DOHH2 (cell line): ENCODE results near the gene COQ10B.

Experiments
- H3F3A ChIP-seq: fragments of 200-600 bp; sonication (generic), shearing (Covaris generic); 2 replicates; pipeline ENCODE4 v1.6.0; 2016; ENCODE audit warnings: antibody characterized with exemption, mild to moderate bottlenecking; ENCODE audit not compliant: control insufficient read depth, insufficient read depth
- H3K27ac ChIP-seq: fragments of 200-600 bp; sonication (generic); 2 replicates; pipeline ENCODE4 v1.5.1; 2014; ENCODE audit warnings: low read depth, mild to moderate bottlenecking, low read length, moderate library complexity
- H3K27me3 ChIP-seq: fragments of 200-600 bp; sonication (generic); 2 replicates; pipeline ENCODE4 v1.6.1; 2014; ENCODE audit warnings: mild to moderate bottlenecking, low read length, mixed read lengths; ENCODE audit not compliant: control insufficient read depth
- H3K36me3 ChIP-seq: fragments of 200-600 bp; sonication (generic); 2 replicates; pipeline ENCODE4 v1.6.1; 2014; ENCODE audit warnings: mild to moderate bottlenecking, low read length, moderate library complexity, mixed read lengths; ENCODE audit not compliant: control insufficient read depth
- H3K4me1 ChIP-seq: fragments of 200-600 bp; sonication (generic); 2 replicates; pipeline ENCODE4 v1.6.1; 2014; ENCODE audit warnings: mild to moderate bottlenecking, low read length, mixed read lengths; ENCODE audit not compliant: control insufficient read depth
- H3K4me2 ChIP-seq: fragments of 200-600 bp; sonication (generic); 2 replicates; pipeline ENCODE4 v1.6.0; 2014; ENCODE audit warnings: mild to moderate bottlenecking, low read length, moderate library complexity
- H3K4me3 ChIP-seq: fragments of 200-600 bp; sonication (generic); 2 replicates; pipeline ENCODE4 v1.5.1; 2014; ENCODE audit warnings: mild to moderate bottlenecking, low read length, mixed read lengths
- H3K79me2 ChIP-seq: fragments of 200-600 bp; sonication (generic); 2 replicates; pipeline ENCODE4 v1.6.1; 2014; ENCODE audit warnings: mild to moderate bottlenecking, low read length, mixed read lengths; ENCODE audit not compliant: control insufficient read depth
- H3K9me2 ChIP-seq: fragments of 200-600 bp; sonication (generic); replicated peaks from 2 replicates; pipeline ENCODE4 v1.6.1; 2014; ENCODE audit warnings: mild to moderate bottlenecking, low read length, mixed read lengths; ENCODE audit not compliant: control insufficient read depth
- H3K9me3 ChIP-seq: fragments of 200-600 bp; sonication (generic); 2 replicates; pipeline ENCODE4 v1.6.1; 2014; ENCODE audit warnings: antibody characterized with exemption, low read length, mixed read lengths; ENCODE audit not compliant: control insufficient read depth, insufficient read depth
- H4K20me1 ChIP-seq: fragments of 200-600 bp; sonication (generic); 2 replicates; pipeline ENCODE4 v1.6.0; 2014; ENCODE audit warnings: low read depth, mild to moderate bottlenecking, antibody characterized with exemption, low read length, moderate library complexity; ENCODE audit not compliant: control insufficient read depth, insufficient read depth
- CTCF ChIP-seq: fragments of 200-600 bp; sonication (generic); IDR thresholded peaks from one replicate; pipeline ENCODE4 v1.5.1; 2014; ENCODE audit warnings: antibody characterized with exemption, mild to moderate bottlenecking, low read depth, low read length; ENCODE audit not compliant: poor library complexity, severe bottlenecking
- EZH2phosphoT487 ChIP-seq: fragments of 200-600 bp; sonication (generic); IDR thresholded peaks from 2 replicates; pipeline ENCODE4 v1.6.1; 2017; ENCODE audit warnings: borderline replicate concordance, mild to moderate bottlenecking, antibody characterized with exemption, low read length, moderate library complexity, mixed read lengths

COQ10B gene

GRCh38 chr2:197452754-197453122, 614 bp upstream of the COQ10B start:
- Histone ChIP-seq H3K79me2 (peaks cover 45% of the 10 kb centered on the region), H4K20me1 (0 out of 2 replicates have a peak, but pooled peaks cover 4% of the 10 kb centered on the region), H3K9me2 (no peaks in the 10 kb centered on the region), H3K4me2 (peak overlapping the region; percentile 89), H3F3A (no peaks in the 10 kb centered on the region), H3K9me3 (no peaks in the 10 kb centered on the region), H3K27me3 (no peaks in the 10 kb centered on the region), H3K36me3 (peaks cover 6% of the 10 kb centered on the region), H3K27ac (peak overlapping the region; percentile 42), H3K4me3 (peak overlapping the region; percentile 88), H3K4me1 (peaks cover 17% of the 10 kb centered on the region)
- TF ChIP-seq EZH2phosphoT487 = no peak

- H4K20me1 ChIP-seq = 0 out of 2 replicates have a peak, but pooled peaks cover 4% of the 10 kb centered on the region
- 0 out of 2 replicates have a peak, but pooled peaks cover 3% of the 10 kb centered on the region for H3F3A ChIP-seq
- TF ChIP-seq CTCF (no peak), EZH2phosphoT487 (no peak)
- H3K36me3 ChIP-seq = peaks cover 6% of the 10 kb centered on the region
- no peaks in the 10 kb centered on the region for H3K9me2 ChIP-seq
- H3K9me3 ChIP-seq = no peaks in the 10 kb centered on the region
- H3K27me3 ChIP-seq = no peaks in the 10 kb centered on the region
- H3K4me3 ChIP-seq = peak overlapping the region; percentile 88
- H3K27ac ChIP-seq = peak overlapping the region; percentile 52
- peaks cover 17% of the 10 kb centered on the region for H3K4me1 ChIP-seq
- H3K79me2 ChIP-seq = peaks cover 57% of the 10 kb centered on the region
- peak overlapping the region; percentile 73 for H3K4me2 ChIP-seq
Observed at GRCh38 chr2:197453914-197454398, 604 bp downstream of the COQ10B start.

GRCh38 chr2:197454923-197455322, 1.6 kb downstream of the COQ10B start:
- no peaks in the 10 kb centered on the region for H3K9me2 ChIP-seq
- peak overlapping the region; percentile 73 for H3K4me2 ChIP-seq
- H3F3A ChIP-seq = 0 out of 2 replicates have a peak, but pooled peaks cover 3% of the 10 kb centered on the region
- peaks cover 10% of the 10 kb centered on the region for H3K36me3 ChIP-seq
- TF ChIP-seq EZH2phosphoT487 (no peak), CTCF (no peak)
- H3K79me2 ChIP-seq = peaks cover 67% of the 10 kb centered on the region
- no peaks in the 10 kb centered on the region for H3K27me3 ChIP-seq
- H4K20me1 ChIP-seq = 0 out of 2 replicates have a peak, but pooled peaks cover 4% of the 10 kb centered on the region
- peaks cover 17% of the 10 kb centered on the region for H3K4me1 ChIP-seq
- H3K27ac ChIP-seq = no peak overlapping the region
- H3K9me3 ChIP-seq = no peaks in the 10 kb centered on the region
- peak overlapping the region; percentile 88 for H3K4me3 ChIP-seq

- no peak overlapping the region for H3K4me3 ChIP-seq
- H3K27me3 ChIP-seq = no peaks in the 10 kb centered on the region
- 0 out of 2 replicates have a peak, but pooled peaks cover 3% of the 10 kb centered on the region for H3F3A ChIP-seq
- no peak overlapping the region for H3K27ac ChIP-seq
- H3K79me2 ChIP-seq = peaks cover 67% of the 10 kb centered on the region
- no peaks in the 10 kb centered on the region for H3K9me2 ChIP-seq
- TF ChIP-seq CTCF = no peak
- no peak for TF ChIP-seq EZH2phosphoT487
- no peaks in the 10 kb centered on the region for H3K9me3 ChIP-seq
- H4K20me1 ChIP-seq = 0 out of 2 replicates have a peak, but pooled peaks cover 4% of the 10 kb centered on the region
- H3K36me3 ChIP-seq = peaks cover 12% of the 10 kb centered on the region
- H3K4me1 ChIP-seq = peaks cover 17% of the 10 kb centered on the region
- H3K4me2 ChIP-seq = peak overlapping the region; percentile 73
Observed at GRCh38 chr2:197455428-197455827, 2.1 kb downstream of the COQ10B start.
